NB4 (cell line): ENCODE results near the gene RPL41.

ENCODE experiments used
- CTCF ChIP-seq: IDR thresholded peaks from one replicate; pipeline ENCODE4 v1.5.1; 2012; ENCODE audit warnings: low read depth, low read length
- MAX ChIP-seq: IDR thresholded peaks from 2 replicates; pipeline ENCODE4 v1.6.1; 2011; ENCODE audit warnings: low read depth, low read length
- MYC ChIP-seq: IDR thresholded peaks from 2 replicates; pipeline ENCODE4 v1.6.1; 2011; ENCODE audit warnings: low read depth, low read length
- POLR2A ChIP-seq: IDR thresholded peaks from 2 replicates; pipeline ENCODE4 v1.6.1; 2011; ENCODE audit warnings: mild to moderate bottlenecking; ENCODE audit not compliant: insufficient read length; ENCODE audit errors: extremely low read depth

GRCh38 chr12:56110571-56110970 lies 5.9 kb upstream of the RPL41 start:
- TF ChIP-seq CTCF: no peak
- no peak for TF ChIP-seq MAX
- TF ChIP-seq POLR2A: no peak
- TF ChIP-seq MYC: no peak
